Erythroblast (primary cell): ENCODE results near the gene NDEL1.

ENCODE experiments used
- GATA1 ChIP-seq: IDR thresholded peaks from 2 replicates; pipeline ENCODE4 v1.6.1; 2011; ENCODE audit warnings: low read depth, mild to moderate bottlenecking, control low read depth, low read length, moderate library complexity
- POLR2A ChIP-seq: IDR thresholded peaks from 2 replicates; pipeline ENCODE4 v1.6.1; 2011; ENCODE audit warnings: mild to moderate bottlenecking, low read length

GRCh38 chr17:8410883-8411238 lies 24.8 kb upstream of the NDEL1 start:
- TF ChIP-seq POLR2A: no peak
- no peak for TF ChIP-seq GATA1
